Ishikawa (cell line): ENCODE data around the gene DSG2.

Experiments
- CEBPB ChIP-seq: IDR thresholded peaks from 2 replicates; pipeline ENCODE4 v1.6.1; 2012
- CREB1 ChIP-seq: IDR thresholded peaks from 2 replicates; pipeline ENCODE4 v1.6.1; 2012; ENCODE audit warnings: low read depth
- EGR1 ChIP-seq: IDR thresholded peaks from 2 replicates; pipeline ENCODE4 v1.6.1; 2012
- EP300 ChIP-seq: IDR thresholded peaks from 2 replicates; pipeline ENCODE4 v1.6.1; 2012; ENCODE audit warnings: borderline replicate concordance
- FOXM1 ChIP-seq: IDR thresholded peaks from 2 replicates; pipeline ENCODE4 v1.6.1; 2012; ENCODE audit warnings: low read depth, borderline replicate concordance
- MAX ChIP-seq: IDR thresholded peaks from 2 replicates; pipeline ENCODE4 v1.6.1; 2012
- NFIC ChIP-seq: IDR thresholded peaks from 2 replicates; pipeline ENCODE4 v1.6.1; 2012
- RAD21 ChIP-seq: IDR thresholded peaks from 2 replicates; pipeline ENCODE4 v1.6.1; 2012; ENCODE audit warnings: low read depth
- REST ChIP-seq: IDR thresholded peaks from 2 replicates; pipeline ENCODE4 v1.6.1; 2012; ENCODE audit warnings: low read depth, mild to moderate bottlenecking
- TAF1 ChIP-seq: IDR thresholded peaks from 2 replicates; pipeline ENCODE4 v1.6.1; 2012; ENCODE audit warnings: low read depth, mild to moderate bottlenecking
- TCF12 ChIP-seq: IDR thresholded peaks from 2 replicates; pipeline ENCODE4 v1.6.1; 2012; ENCODE audit warnings: low read depth
- TEAD4 ChIP-seq: IDR thresholded peaks from 2 replicates; pipeline ENCODE4 v1.6.1; 2012
- USF1 ChIP-seq: IDR thresholded peaks from 2 replicates; pipeline ENCODE4 v1.6.1; 2012
- YY1 ChIP-seq: IDR thresholded peaks from 2 replicates; pipeline ENCODE4 v1.6.1; 2012; ENCODE audit warnings: low read depth
- ZBTB7A ChIP-seq: IDR thresholded peaks from 2 replicates; pipeline ENCODE4 v1.6.1; 2012; ENCODE audit warnings: low read depth

Gene DSG2

GRCh38 chr18:31469629-31470028 is 28.3 kb upstream of the DSG2 start:
- TF ChIP-seq FOXM1 (no peak), USF1 (no peak), CREB1 (no peak), CEBPB (no peak), EGR1 (no peak), MAX (no peak), RAD21 (no peak), ZBTB7A (no peak), REST (no peak), TAF1 (no peak), EP300 (no peak), TCF12 (no peak)

GRCh38 chr18:31478688-31479087 is 19.3 kb upstream of the DSG2 start:
- no peak for TF ChIP-seq USF1

GRCh38 chr18:31482051-31482450 is 15.9 kb upstream of the DSG2 start:
- no peak for TF ChIP-seq TCF12
- TF ChIP-seq TEAD4: no peak
- no peak for TF ChIP-seq RAD21
- no peak for TF ChIP-seq FOXM1
- TF ChIP-seq EGR1: no peak
- TF ChIP-seq ZBTB7A: no peak
- no peak for TF ChIP-seq TAF1

GRCh38 chr18:31483396-31483795 is 14.6 kb upstream of the DSG2 start:
- TF ChIP-seq MAX: no peak

GRCh38 chr18:31484461-31484860 is 13.5 kb upstream of the DSG2 start:
- TF ChIP-seq YY1: no peak
- no peak for TF ChIP-seq REST
- TF ChIP-seq USF1: no peak
- TF ChIP-seq EP300: no peak
- no peak for TF ChIP-seq RAD21
- TF ChIP-seq CREB1: no peak
- TF ChIP-seq NFIC: no peak
- no peak for TF ChIP-seq FOXM1
- no peak for TF ChIP-seq TAF1
- TF ChIP-seq TCF12: no peak
- no peak for TF ChIP-seq MAX
- no peak for TF ChIP-seq ZBTB7A
- no peak for TF ChIP-seq CEBPB
- TF ChIP-seq TEAD4: no peak
- TF ChIP-seq EGR1: no peak

GRCh38 chr18:31486165-31486564 is 11.8 kb upstream of the DSG2 start:
- TF ChIP-seq TEAD4 (no peak), TCF12 (no peak), CREB1 (no peak), NFIC (no peak)
